ENCODE results near the gene GOT2.
"Not testable (repeated sequence)": the region's sequence is repeated elsewhere in the genome, so short reads cannot be mapped to it uniquely, and the experiment has no call there.

Gene GOT2

DNA sequence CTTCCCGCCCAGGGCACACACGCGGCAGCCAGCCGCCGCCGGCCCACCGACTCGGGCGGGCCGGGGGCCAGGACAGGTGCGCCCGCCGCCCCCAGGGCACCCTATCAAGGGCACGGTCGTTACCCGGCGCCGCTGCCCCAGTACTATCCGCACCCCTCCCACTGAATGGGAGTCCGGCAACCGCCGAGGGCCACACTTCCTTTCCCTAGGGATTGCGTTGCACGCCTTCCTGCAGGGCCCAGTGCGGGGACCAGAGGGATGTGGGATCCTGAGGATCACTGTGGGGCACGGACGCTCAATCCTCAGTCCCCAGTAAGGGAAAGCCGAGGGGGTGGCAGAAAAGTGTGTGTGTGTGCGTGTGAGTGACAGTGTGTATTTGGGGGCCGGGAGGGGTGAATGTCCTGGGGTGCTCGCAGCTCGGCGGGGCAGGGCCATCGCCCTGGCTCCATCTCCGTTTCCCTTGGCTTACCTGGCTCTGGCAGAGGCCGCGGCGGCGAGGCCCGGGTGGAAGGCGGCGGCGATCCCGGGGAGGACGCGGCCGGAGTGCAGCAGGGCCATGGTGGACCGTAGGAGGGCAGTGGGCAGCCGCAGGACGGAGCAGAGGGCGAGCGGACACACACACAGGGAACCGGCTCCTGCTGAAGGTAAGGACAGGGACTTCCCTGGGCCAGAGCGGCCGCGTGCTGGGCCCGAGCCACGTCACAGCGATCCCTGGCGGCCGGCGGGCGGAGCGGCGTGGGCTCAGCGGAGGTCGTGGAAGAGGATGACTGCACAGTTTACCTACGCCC, at the start of gene GOT2:
Gene GOT2 (minus strand): TSS at position 646 of the 788 bp plus-strand sequence. CDS start 88 bp downstream, at position 558.
- Histone ChIP-seq H3K27ac (ENCODE audit: low read length) (peak within 1 kb of the TSS; percentile 91), H3K9me3 (ENCODE audit: insufficient read depth, low read length, severe bottlenecking) (no peaks in the 10 kb centered on the region), H2AFZ (ENCODE audit: low read depth, low read length) (peak within 1 kb of the TSS; percentile 99), H4K20me1 (ENCODE audit: insufficient read depth, low read length) (peaks cover 31% of the 10 kb centered on the region; the same call in 1 of the 2 replicates), H3K9ac (ENCODE audit: low read depth, low read length) (peak within 1 kb of the TSS; percentile 98), H3K4me2 (ENCODE audit: insufficient read depth, low read length) (peak within 1 kb of the TSS; percentile 92), H3K79me2 (ENCODE audit: insufficient read depth, low read length) (peaks cover 56% of the 10 kb centered on the region), H3K4me3 (ENCODE audit: low read depth in 1 of 2, low read length in 2 of 2) (peak within 1 kb of the TSS; percentile 97 to 100), H3K4me1 (ENCODE audit: insufficient read depth, low read length) (peaks cover 38% of the 10 kb centered on the region), H3K27me3 (ENCODE audit: insufficient read depth, low read length, poor library complexity) (no peaks in the 10 kb centered on the region), H3K36me3 (ENCODE audit: insufficient read depth, low read length) (peaks cover 24% of the 10 kb centered on the region)
- peak; percentile 85 for DNase-seq
- TF ChIP-seq EZH2 (IDR thresholded peaks at IDR 0.05; ENCODE audit: borderline replicate concordance, low read depth, low read length, severe bottlenecking), result no peak
- TF ChIP-seq, protein P1, sequence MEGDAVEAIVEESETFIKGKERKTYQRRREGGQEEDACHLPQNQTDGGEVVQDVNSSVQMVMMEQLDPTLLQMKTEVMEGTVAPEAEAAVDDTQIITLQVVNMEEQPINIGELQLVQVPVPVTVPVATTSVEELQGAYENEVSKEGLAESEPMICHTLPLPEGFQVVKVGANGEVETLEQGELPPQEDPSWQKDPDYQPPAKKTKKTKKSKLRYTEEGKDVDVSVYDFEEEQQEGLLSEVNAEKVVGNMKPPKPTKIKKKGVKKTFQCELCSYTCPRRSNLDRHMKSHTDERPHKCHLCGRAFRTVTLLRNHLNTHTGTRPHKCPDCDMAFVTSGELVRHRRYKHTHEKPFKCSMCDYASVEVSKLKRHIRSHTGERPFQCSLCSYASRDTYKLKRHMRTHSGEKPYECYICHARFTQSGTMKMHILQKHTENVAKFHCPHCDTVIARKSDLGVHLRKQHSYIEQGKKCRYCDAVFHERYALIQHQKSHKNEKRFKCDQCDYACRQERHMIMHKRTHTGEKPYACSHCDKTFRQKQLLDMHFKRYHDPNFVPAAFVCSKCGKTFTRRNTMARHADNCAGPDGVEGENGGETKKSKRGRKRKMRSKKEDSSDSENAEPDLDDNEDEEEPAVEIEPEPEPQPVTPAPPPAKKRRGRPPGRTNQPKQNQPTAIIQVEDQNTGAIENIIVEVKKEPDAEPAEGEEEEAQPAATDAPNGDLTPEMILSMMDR (IDR thresholded peaks at IDR 0.05; ENCODE audit: borderline replicate concordance, extremely low read depth, low read length, poor library complexity, severe bottlenecking), result peak; percentile 98
- ATAC-seq (ENCODE audit: insufficient read depth, low read depth), result peak; percentile 99

DNA sequence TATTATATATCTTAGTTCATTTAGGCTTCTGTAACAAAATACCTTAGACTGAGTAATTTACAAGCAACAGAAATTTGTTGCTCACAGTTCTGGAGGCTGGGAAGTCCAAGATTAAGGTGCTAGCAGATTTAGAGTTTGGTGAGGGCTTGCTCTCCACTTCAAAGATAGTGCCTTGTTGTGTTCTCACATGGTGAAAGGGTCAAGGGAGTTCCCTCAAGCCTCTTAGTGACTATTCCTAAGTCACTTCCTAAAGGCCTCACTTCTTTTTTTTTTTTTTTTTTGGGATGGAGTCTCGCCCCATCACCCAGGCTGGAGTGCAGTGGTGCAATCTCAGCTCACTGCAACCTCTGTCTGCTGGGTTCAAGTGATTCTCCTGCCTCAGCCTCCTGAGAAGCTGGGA, 45.2 kb upstream of the GOT2 start:
- DNase-seq; H3K4me1 ChIP-seq (ENCODE audit: insufficient read depth, low read length); H3K9ac ChIP-seq (ENCODE audit: low read depth, low read length); H3K4me3 ChIP-seq (ENCODE audit: low read depth in 1 of 2, low read length in 2 of 2); H3K9me3 ChIP-seq (ENCODE audit: insufficient read depth, low read length, severe bottlenecking); H3K27ac ChIP-seq (ENCODE audit: low read length); H3K4me2 ChIP-seq (ENCODE audit: insufficient read depth, low read length); H3K79me2 ChIP-seq (ENCODE audit: insufficient read depth, low read length); H3K36me3 ChIP-seq (ENCODE audit: insufficient read depth, low read length); H3K27me3 ChIP-seq (ENCODE audit: insufficient read depth, low read length, poor library complexity); H2AFZ ChIP-seq (ENCODE audit: low read depth, low read length); ATAC-seq (ENCODE audit: insufficient read depth, low read depth); H4K20me1 ChIP-seq (ENCODE audit: insufficient read depth, low read length): not testable (repeated sequence)

DNA sequence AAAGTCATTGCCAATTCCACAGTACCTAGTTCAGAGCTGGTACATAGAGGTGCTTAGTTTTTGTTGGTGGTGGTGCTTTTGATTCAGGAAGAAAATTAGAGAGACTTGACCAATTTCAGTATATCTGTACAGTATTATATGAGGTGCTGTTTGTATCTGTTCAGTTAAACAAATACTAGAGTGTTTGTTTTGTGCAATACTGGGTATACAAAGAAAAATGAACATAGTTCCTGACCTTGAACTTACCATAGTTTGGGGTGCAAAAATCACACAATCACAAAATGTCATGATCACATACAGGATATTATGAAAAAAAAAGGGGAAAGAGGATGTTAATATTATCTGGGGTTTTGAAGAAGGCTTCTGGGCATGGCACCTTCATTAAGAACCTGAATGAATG, 39.8 kb upstream of the GOT2 start:
- H3K79me2 ChIP-seq (ENCODE audit: insufficient read depth, low read length), result no peaks in the 10 kb centered on the region
- H3K4me3 ChIP-seq (ENCODE audit: low read depth in 1 of 2, low read length in 2 of 2), result no peak overlapping the region
- TF ChIP-seq EZH2 (IDR thresholded peaks at IDR 0.05; ENCODE audit: borderline replicate concordance, low read depth, low read length, severe bottlenecking), result no peak
- H3K9me3 ChIP-seq (ENCODE audit: insufficient read depth, low read length, severe bottlenecking), result no peaks in the 10 kb centered on the region
- H3K36me3 ChIP-seq (ENCODE audit: insufficient read depth, low read length), result no peaks in the 10 kb centered on the region
- H2AFZ ChIP-seq (ENCODE audit: low read depth, low read length), result no peak overlapping the region
- H3K27ac ChIP-seq (ENCODE audit: low read length), result no peak overlapping the region
- H3K4me2 ChIP-seq (ENCODE audit: insufficient read depth, low read length), result no peak overlapping the region
- no peak overlapping the region for H3K9ac ChIP-seq (ENCODE audit: low read depth, low read length)
- no peak for ATAC-seq (ENCODE audit: insufficient read depth, low read depth)
- no peaks in the 10 kb centered on the region for H4K20me1 ChIP-seq (ENCODE audit: insufficient read depth, low read length)
- DNase-seq, result no peak
- H3K27me3 ChIP-seq (ENCODE audit: insufficient read depth, low read length, poor library complexity), result no peaks in the 10 kb centered on the region
- H3K4me1 ChIP-seq (ENCODE audit: insufficient read depth, low read length), result no peaks in the 10 kb centered on the region

DNA sequence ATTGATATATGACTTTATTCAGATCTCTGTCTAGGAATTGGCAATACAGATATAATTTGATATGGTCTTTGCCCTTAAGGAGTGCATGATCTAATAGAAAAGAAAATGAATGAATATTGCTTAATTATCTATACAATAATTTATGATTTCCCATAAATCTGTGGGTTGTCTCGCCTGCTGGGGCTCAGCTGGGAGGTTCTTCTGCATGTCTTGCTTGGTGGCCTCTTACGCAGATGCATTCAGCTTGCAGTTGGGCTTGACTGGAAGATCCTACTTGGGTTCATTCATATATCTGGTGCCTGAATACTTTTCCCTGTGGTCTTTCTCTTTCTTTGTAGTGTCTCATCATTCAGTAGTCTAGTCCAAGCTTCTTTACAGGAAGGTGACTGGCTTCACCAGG, 34.0 kb upstream of the GOT2 start:
- Histone ChIP-seq H4K20me1 (ENCODE audit: insufficient read depth, low read length) (no peaks in the 10 kb centered on the region), H3K4me1 (ENCODE audit: insufficient read depth, low read length) (no peaks in the 10 kb centered on the region), H2AFZ (ENCODE audit: low read depth, low read length) (no peak overlapping the region), H3K9me3 (ENCODE audit: insufficient read depth, low read length, severe bottlenecking) (no peaks in the 10 kb centered on the region), H3K9ac (ENCODE audit: low read depth, low read length) (no peak overlapping the region), H3K27ac (ENCODE audit: low read length) (no peak overlapping the region), H3K79me2 (ENCODE audit: insufficient read depth, low read length) (no peaks in the 10 kb centered on the region), H3K36me3 (ENCODE audit: insufficient read depth, low read length) (no peaks in the 10 kb centered on the region), H3K27me3 (ENCODE audit: insufficient read depth, low read length, poor library complexity) (no peaks in the 10 kb centered on the region), H3K4me2 (ENCODE audit: insufficient read depth, low read length) (no peak overlapping the region), H3K4me3 (ENCODE audit: low read depth in 1 of 2, low read length in 2 of 2) (no peak overlapping the region)
- TF ChIP-seq, protein P1 (IDR thresholded peaks at IDR 0.05; ENCODE audit: borderline replicate concordance, extremely low read depth, low read length, poor library complexity, severe bottlenecking), result no peak
- no peak for TF ChIP-seq EZH2 (IDR thresholded peaks at IDR 0.05; ENCODE audit: borderline replicate concordance, low read depth, low read length, severe bottlenecking)
- ATAC-seq (ENCODE audit: insufficient read depth, low read depth) (no peak), DNase-seq (no peak)

Measured in DND-41 (cell line).